Activated B cell treated with CpG ODN at 0.5 μM for 24 hours (primary cell): ENCODE data around the gene PLPPR4. TPM values are rescaled to one million over a fixed set of nuclear protein-coding genes. Genes with fewer than 3 reads are reported as not detected.

Experiments
- ATAC-seq: fragments of 200-7000 bp; cut with Tn5 transposase; one replicate; pipeline ENCODE4 v1.10.0; 2021; ENCODE audit warnings: low read depth, mild to moderate bottlenecking, moderate library complexity
- CTCF ChIA-PET: fragments of 350-600 bp; sonication (Branson Sonifier 250); formaldehyde crosslinking; loops from one replicate; lab custom pipeline; 2021; ENCODE audit warnings: antibody characterized with exemption; lab: Charles Lee
- POLR2A ChIA-PET: fragments of 350-600 bp; sonication (Branson Sonifier 250); formaldehyde crosslinking; loops from one replicate; lab custom pipeline; 2021; ENCODE audit warnings: antibody characterized with exemption; lab: Charles Lee
- DNase-seq: peaks from one replicate; pipeline ENCODE4 v3.0.0; 2022
- H3K27ac Mint-ChIP-seq: one replicate; pipeline ENCODE4 v1.8.0; 2020; ENCODE audit warnings: mixed read lengths
- H3K27me3 Mint-ChIP-seq: one replicate; pipeline ENCODE4 v1.8.0; 2021; ENCODE audit warnings: mixed read lengths
- H3K36me3 Mint-ChIP-seq: one replicate; pipeline ENCODE4 v1.8.0; 2021; ENCODE audit warnings: low read depth, mixed read lengths
- H3K4me1 Mint-ChIP-seq: one replicate; pipeline ENCODE4 v1.8.0; 2021; ENCODE audit warnings: mixed read lengths
- H3K4me3 Mint-ChIP-seq: one replicate; pipeline ENCODE4 v1.8.0; 2020; ENCODE audit warnings: mild to moderate bottlenecking, mixed read lengths
- H3K9me3 Mint-ChIP-seq: one replicate; pipeline ENCODE4 v1.8.0; 2020; ENCODE audit warnings: mixed read lengths
- intact Hi-C: fragments of 100-400 bp; cut with micrococcal nuclease; formaldehyde crosslinking; loops from one replicate; pipeline ENCODE4 v1.15.1; 2024
- total RNA-seq: library from RNA; stranded (reverse); gene quantifications from 2 replicates; pipeline ENCODE4 v1.2.3, GENCODE V29; 2022
- TF ChIP-seq, protein P1 (sequence below): fragments of 200-600 bp; IDR thresholded peaks from one replicate; pipeline ENCODE4 v1.8.0; 2022; ENCODE audit warnings: antibody characterized with exemption, mild to moderate bottlenecking

The PLPPR4 gene
- total RNA-seq, 1 donor from 2014 or later = not detected

DNA sequence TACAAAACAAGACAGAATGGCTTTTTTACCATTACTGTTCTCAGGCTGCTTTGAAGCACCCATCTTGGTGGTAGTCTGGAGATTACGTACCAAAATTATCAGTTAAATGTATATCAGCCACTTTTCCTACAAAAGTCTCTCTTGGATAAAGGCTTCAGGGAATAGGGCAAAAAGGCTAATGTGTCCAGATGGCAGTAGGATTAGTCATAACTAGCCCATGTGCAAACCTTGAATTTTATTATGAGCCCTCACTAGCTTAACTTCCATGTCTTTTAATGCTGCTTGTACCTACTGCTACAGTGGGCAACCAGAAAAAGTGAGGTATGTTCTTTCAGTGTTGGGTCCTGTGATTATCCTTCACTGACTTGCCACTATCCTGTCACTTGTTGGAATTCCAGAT is 51.0 kb downstream of the PLPPR4 start:
- intact Hi-C loops = no loop called here
- ChIA-PET POLR2A (no interaction called here), CTCF (no interaction called here)
- Mint-ChIP-seq H3K4me3 (no peak overlapping the region), H3K9me3 (peaks cover 3% of the 10 kb centered on the region), H3K27ac (no peak overlapping the region), H3K4me1 (no peaks in the 10 kb centered on the region), H3K27me3 (no peaks in the 10 kb centered on the region), H3K36me3 (no peaks in the 10 kb centered on the region)
- ATAC-seq (no peak), DNase-seq (no peak)
- TF ChIP-seq, protein P1, sequence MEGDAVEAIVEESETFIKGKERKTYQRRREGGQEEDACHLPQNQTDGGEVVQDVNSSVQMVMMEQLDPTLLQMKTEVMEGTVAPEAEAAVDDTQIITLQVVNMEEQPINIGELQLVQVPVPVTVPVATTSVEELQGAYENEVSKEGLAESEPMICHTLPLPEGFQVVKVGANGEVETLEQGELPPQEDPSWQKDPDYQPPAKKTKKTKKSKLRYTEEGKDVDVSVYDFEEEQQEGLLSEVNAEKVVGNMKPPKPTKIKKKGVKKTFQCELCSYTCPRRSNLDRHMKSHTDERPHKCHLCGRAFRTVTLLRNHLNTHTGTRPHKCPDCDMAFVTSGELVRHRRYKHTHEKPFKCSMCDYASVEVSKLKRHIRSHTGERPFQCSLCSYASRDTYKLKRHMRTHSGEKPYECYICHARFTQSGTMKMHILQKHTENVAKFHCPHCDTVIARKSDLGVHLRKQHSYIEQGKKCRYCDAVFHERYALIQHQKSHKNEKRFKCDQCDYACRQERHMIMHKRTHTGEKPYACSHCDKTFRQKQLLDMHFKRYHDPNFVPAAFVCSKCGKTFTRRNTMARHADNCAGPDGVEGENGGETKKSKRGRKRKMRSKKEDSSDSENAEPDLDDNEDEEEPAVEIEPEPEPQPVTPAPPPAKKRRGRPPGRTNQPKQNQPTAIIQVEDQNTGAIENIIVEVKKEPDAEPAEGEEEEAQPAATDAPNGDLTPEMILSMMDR = no peak

DNA sequence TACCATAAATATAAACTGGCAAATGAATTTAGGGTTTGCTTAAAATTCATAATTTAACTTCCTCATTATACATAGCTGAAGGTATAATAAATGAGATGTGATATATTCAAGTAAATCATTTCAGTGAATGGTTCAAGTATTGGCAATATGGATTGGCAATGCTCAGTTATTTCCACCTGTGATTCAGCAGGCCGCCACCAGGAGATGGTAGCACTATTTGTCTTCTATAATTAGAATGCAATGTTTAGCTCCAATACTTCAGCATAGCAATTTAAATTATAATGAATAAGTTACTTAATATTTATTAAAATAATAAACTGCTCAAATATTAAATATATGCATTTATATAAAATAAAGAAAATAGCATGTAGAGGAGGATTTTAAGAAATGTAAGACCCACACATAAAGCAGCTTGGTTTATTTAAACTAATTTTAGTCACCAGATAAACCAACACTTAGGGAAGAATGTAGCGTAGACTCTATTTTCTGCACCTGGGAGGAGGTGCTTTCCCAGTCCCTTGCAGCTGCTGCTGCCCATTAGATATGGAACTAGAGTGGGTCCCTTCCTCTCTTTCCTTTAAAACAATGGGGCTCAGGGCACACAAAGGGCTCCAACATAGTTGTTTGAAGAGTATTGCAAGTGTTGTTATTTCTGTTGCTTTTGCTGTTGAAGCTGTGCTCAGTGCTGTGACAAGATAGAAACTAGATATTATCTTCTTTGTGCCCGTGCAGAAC is 62.1 kb downstream of the PLPPR4 start:
- Mint-ChIP-seq H3K4me3 (no peak overlapping the region), H3K27ac (no peak overlapping the region), H3K9me3 (no peaks in the 10 kb centered on the region), H3K4me1 (no peaks in the 10 kb centered on the region), H3K36me3 (no peaks in the 10 kb centered on the region), H3K27me3 (no peaks in the 10 kb centered on the region)
- intact Hi-C loops = no loop called here
- CTCF ChIA-PET = no interaction called here
- ATAC-seq = no peak
- POLR2A ChIA-PET = no interaction called here
- DNase-seq = no peak
- TF ChIP-seq, protein P1 = no peak

DNA sequence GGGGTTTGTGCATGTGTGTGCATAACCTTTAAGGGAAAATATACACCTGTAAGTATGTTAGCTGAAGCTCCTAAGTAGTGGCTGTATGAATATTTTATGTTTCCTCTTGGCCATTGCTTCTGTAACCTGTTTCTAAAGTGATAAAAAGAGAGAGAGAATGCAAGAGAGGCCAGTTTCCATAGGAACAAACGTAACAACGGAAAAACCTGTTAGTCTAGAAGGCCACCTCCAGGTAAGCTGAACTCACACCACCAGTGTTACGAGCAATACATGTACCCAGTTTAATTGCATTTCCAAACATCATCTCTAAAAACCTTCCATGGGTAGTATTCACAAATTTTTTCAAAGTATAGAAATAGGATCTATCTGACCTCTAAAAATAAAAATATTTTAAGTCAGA is 63.1 kb downstream of the PLPPR4 start:
- no peak overlapping the region for H3K27ac Mint-ChIP-seq
- TF ChIP-seq, protein P1 = no peak
- H3K4me1 Mint-ChIP-seq = no peaks in the 10 kb centered on the region
- no peak overlapping the region for H3K4me3 Mint-ChIP-seq
- H3K9me3 Mint-ChIP-seq = no peaks in the 10 kb centered on the region
- ChIA-PET CTCF (no interaction called here), POLR2A (no interaction called here)
- intact Hi-C loops = no loop called here
- H3K27me3 Mint-ChIP-seq = no peaks in the 10 kb centered on the region
- H3K36me3 Mint-ChIP-seq = no peaks in the 10 kb centered on the region
- no peak for DNase-seq
- ATAC-seq = no peak

DNA sequence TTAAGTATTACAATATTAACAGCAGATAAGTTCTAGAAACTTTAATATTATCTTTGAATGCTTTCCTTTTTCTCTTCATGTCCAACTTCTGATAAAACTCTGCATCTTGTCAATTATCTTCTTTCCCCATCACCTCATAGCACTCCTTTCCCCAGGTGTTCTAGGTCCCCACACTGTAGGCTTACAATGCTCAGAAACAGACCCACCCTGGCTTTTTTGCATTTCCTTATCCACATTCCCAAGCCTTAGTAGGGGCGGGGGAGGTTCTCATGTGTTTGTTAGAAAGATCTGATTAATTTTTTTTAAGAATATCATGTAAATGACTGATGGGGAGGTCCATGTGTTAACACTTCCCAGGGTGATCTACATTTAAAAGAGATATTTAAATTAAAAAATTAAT is 63.9 kb downstream of the PLPPR4 start:
- intact Hi-C loops = no loop called here
- no peak for ATAC-seq
- Mint-ChIP-seq H3K27me3 (no peaks in the 10 kb centered on the region), H3K4me1 (no peaks in the 10 kb centered on the region), H3K9me3 (no peaks in the 10 kb centered on the region), H3K36me3 (no peaks in the 10 kb centered on the region), H3K4me3 (no peak overlapping the region), H3K27ac (no peak overlapping the region)
- DNase-seq = no peak
- ChIA-PET CTCF (no interaction called here), POLR2A (no interaction called here)
- TF ChIP-seq, protein P1 = no peak

DNA sequence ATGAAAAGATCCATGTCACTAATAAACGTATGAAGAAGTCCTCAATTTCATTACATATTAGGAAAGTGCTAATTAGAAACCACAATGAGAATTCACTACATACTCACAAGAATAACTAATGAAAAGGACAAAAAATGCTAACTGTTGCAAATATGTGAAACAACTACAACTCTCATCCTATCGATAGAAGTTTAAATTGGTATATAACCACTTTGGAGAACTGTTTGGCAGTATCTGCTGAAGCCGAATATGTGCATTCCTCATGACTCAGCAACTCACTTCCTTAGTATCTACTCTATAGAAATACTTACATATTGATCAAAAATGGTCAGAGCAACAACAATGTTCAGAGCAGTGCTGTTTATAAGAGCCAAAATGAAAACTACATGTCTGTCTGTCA is 66.8 kb downstream of the PLPPR4 start:
- intact Hi-C loops = no loop called here
- CTCF ChIA-PET = no interaction called here
- Mint-ChIP-seq H3K4me3 (no peak overlapping the region), H3K27me3 (no peaks in the 10 kb centered on the region), H3K36me3 (no peaks in the 10 kb centered on the region), H3K4me1 (no peaks in the 10 kb centered on the region), H3K9me3 (no peaks in the 10 kb centered on the region), H3K27ac (no peak overlapping the region)
- POLR2A ChIA-PET = no interaction called here
- ATAC-seq = no peak
- no peak for DNase-seq
- TF ChIP-seq, protein P1 = no peak
